DOHH2 (cell line): ENCODE measurements around the gene OR52A5.

Experiments used
- H3F3A ChIP-seq: fragments of 200-600 bp; sonication (generic), shearing (Covaris generic); 2 replicates; pipeline ENCODE4 v1.6.0; 2016; ENCODE audit warnings: antibody characterized with exemption, mild to moderate bottlenecking; ENCODE audit not compliant: control insufficient read depth, insufficient read depth
- H3K27ac ChIP-seq: fragments of 200-600 bp; sonication (generic); 2 replicates; pipeline ENCODE4 v1.5.1; 2014; ENCODE audit warnings: low read depth, mild to moderate bottlenecking, low read length, moderate library complexity
- H3K27me3 ChIP-seq: fragments of 200-600 bp; sonication (generic); 2 replicates; pipeline ENCODE4 v1.6.1; 2014; ENCODE audit warnings: mild to moderate bottlenecking, low read length, mixed read lengths; ENCODE audit not compliant: control insufficient read depth
- H3K36me3 ChIP-seq: fragments of 200-600 bp; sonication (generic); 2 replicates; pipeline ENCODE4 v1.6.1; 2014; ENCODE audit warnings: mild to moderate bottlenecking, low read length, moderate library complexity, mixed read lengths; ENCODE audit not compliant: control insufficient read depth
- H3K4me1 ChIP-seq: fragments of 200-600 bp; sonication (generic); 2 replicates; pipeline ENCODE4 v1.6.1; 2014; ENCODE audit warnings: mild to moderate bottlenecking, low read length, mixed read lengths; ENCODE audit not compliant: control insufficient read depth
- H3K4me2 ChIP-seq: fragments of 200-600 bp; sonication (generic); 2 replicates; pipeline ENCODE4 v1.6.0; 2014; ENCODE audit warnings: mild to moderate bottlenecking, low read length, moderate library complexity
- H3K4me3 ChIP-seq: fragments of 200-600 bp; sonication (generic); 2 replicates; pipeline ENCODE4 v1.5.1; 2014; ENCODE audit warnings: mild to moderate bottlenecking, low read length, mixed read lengths
- H3K79me2 ChIP-seq: fragments of 200-600 bp; sonication (generic); 2 replicates; pipeline ENCODE4 v1.6.1; 2014; ENCODE audit warnings: mild to moderate bottlenecking, low read length, mixed read lengths; ENCODE audit not compliant: control insufficient read depth
- H3K9me2 ChIP-seq: fragments of 200-600 bp; sonication (generic); replicated peaks from 2 replicates; pipeline ENCODE4 v1.6.1; 2014; ENCODE audit warnings: mild to moderate bottlenecking, low read length, mixed read lengths; ENCODE audit not compliant: control insufficient read depth
- H3K9me3 ChIP-seq: fragments of 200-600 bp; sonication (generic); 2 replicates; pipeline ENCODE4 v1.6.1; 2014; ENCODE audit warnings: antibody characterized with exemption, low read length, mixed read lengths; ENCODE audit not compliant: control insufficient read depth, insufficient read depth
- H4K20me1 ChIP-seq: fragments of 200-600 bp; sonication (generic); 2 replicates; pipeline ENCODE4 v1.6.0; 2014; ENCODE audit warnings: low read depth, mild to moderate bottlenecking, antibody characterized with exemption, low read length, moderate library complexity; ENCODE audit not compliant: control insufficient read depth, insufficient read depth
- CTCF ChIP-seq: fragments of 200-600 bp; sonication (generic); IDR thresholded peaks from one replicate; pipeline ENCODE4 v1.5.1; 2014; ENCODE audit warnings: antibody characterized with exemption, mild to moderate bottlenecking, low read depth, low read length; ENCODE audit not compliant: poor library complexity, severe bottlenecking
- EZH2phosphoT487 ChIP-seq: fragments of 200-600 bp; sonication (generic); IDR thresholded peaks from 2 replicates; pipeline ENCODE4 v1.6.1; 2017; ENCODE audit warnings: borderline replicate concordance, mild to moderate bottlenecking, antibody characterized with exemption, low read length, moderate library complexity, mixed read lengths

Gene OR52A5

GRCh38 chr11:5137996-5138395, at the start of gene OR52A5:
TSS of gene OR52A5 (minus strand) at chr11:5138356. CDS start at chr11:5132642, 5,714 bp downstream.
- TF ChIP-seq CTCF (no peak), EZH2phosphoT487 (no peak)
- Histone ChIP-seq H3K4me3 (no peak within 1 kb of the TSS), H3F3A (no peaks in the 10 kb centered on the region), H3K9me2 (no peaks in the 10 kb centered on the region), H3K4me2 (no peak within 1 kb of the TSS), H3K36me3 (no peaks in the 10 kb centered on the region), H4K20me1 (no peaks in the 10 kb centered on the region), H3K27me3 (no peaks in the 10 kb centered on the region), H3K79me2 (no peaks in the 10 kb centered on the region), H3K27ac (no peak within 1 kb of the TSS), H3K4me1 (no peaks in the 10 kb centered on the region), H3K9me3 (no peaks in the 10 kb centered on the region)

- no peaks in the 10 kb centered on the region for H3K27me3 ChIP-seq
- no peaks in the 10 kb centered on the region for H3F3A ChIP-seq
- no peaks in the 10 kb centered on the region for H4K20me1 ChIP-seq
- no peak overlapping the region for H3K27ac ChIP-seq
- H3K4me1 ChIP-seq: no peaks in the 10 kb centered on the region
- no peak overlapping the region for H3K4me3 ChIP-seq
- no peaks in the 10 kb centered on the region for H3K36me3 ChIP-seq
- H3K4me2 ChIP-seq: no peak overlapping the region
- TF ChIP-seq CTCF (no peak), EZH2phosphoT487 (no peak)
- no peaks in the 10 kb centered on the region for H3K79me2 ChIP-seq
- no peaks in the 10 kb centered on the region for H3K9me3 ChIP-seq
- no peaks in the 10 kb centered on the region for H3K9me2 ChIP-seq
Observed at GRCh38 chr11:5178046-5178837, 40.1 kb upstream of the OR52A5 start.

- Histone ChIP-seq H3K27ac (no peak overlapping the region), H3K4me1 (no peaks in the 10 kb centered on the region), H3F3A (no peaks in the 10 kb centered on the region), H3K36me3 (no peaks in the 10 kb centered on the region), H3K27me3 (no peaks in the 10 kb centered on the region), H3K4me2 (no peak overlapping the region), H4K20me1 (no peaks in the 10 kb centered on the region), H3K79me2 (no peaks in the 10 kb centered on the region), H3K9me2 (no peaks in the 10 kb centered on the region), H3K9me3 (no peaks in the 10 kb centered on the region), H3K4me3 (no peak overlapping the region)
- TF ChIP-seq CTCF (no peak), EZH2phosphoT487 (no peak)
Observed at GRCh38 chr11:5174934-5175333, 36.8 kb upstream of the OR52A5 start.
